ENCODE measurements around the gene EDEM2.
"Not testable (repeated sequence)": the region's sequence is repeated elsewhere in the genome, so short reads cannot be mapped to it uniquely, and the experiment has no call there.

EDEM2 gene

DNA sequence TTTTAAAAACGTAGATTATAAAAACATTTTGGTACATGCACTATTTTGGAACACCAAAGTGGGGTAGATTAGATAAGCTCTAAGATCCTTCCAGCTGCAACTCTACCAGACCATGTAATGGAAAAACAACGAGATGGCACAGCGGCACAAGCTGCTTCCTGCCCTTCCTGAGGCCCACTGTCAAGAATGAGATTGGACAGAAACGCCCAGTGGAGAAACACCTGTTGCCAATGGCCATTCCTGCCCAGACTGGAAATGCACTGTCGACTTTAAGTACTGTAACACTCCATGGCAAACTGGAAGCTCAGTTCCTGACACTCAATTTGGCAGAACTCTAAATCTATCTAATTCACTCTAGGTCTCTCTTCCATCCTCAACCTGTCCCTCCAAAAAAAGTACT, 21.4 kb downstream of the EDEM2 start:
- no peak for DNase-seq

DNA sequence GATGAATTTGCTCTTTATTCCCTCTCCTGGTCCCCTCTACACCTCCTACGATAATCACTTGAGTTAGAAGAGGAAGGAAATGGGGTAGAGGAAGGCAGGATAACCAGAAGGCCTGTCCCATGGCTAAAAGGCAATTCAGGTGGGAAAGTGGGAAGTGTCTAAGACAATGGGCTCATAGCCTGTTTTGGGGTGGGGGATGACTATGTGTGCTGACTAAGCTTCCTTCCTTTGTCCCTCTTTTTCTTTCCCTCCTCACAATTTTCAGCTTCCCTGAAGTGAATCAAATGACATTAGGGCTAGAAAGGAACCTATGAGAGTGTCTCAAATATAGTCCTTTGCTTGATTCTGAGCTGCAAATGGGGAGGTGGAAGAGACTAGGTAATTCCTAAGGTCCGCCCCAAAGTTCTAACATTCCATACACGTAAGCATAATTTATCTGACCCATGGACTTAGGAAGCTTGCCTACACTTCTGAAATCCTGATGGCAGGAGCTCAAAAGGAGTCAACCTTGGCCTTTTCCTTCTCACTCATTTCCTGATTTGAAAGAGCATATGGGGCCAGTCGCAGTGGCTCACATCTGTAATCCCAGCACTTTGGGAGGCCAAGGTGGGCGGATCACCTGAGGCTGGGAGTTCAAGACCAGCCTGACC, 24.3 kb downstream of the EDEM2 start:
- DNase-seq: no peak

- no peak for DNase-seq
Measured at GRCh38 chr20:35121186-35121585, 25.9 kb downstream of the EDEM2 start.

- DNase-seq: peak; percentile 55
Measured at GRCh38 chr20:35120012-35120701, 27.0 kb downstream of the EDEM2 start.

- no peak for DNase-seq
Measured at GRCh38 chr20:35117629-35118028, 29.5 kb downstream of the EDEM2 start.

- DNase-seq: peak; percentile 17
Measured at GRCh38 chr20:35117196-35117595, 29.9 kb downstream of the EDEM2 start.

- DNase-seq: no peak
Measured at GRCh38 chr20:35116258-35116657, 30.9 kb downstream of the EDEM2 start.

- no peak for DNase-seq
Measured at GRCh38 chr20:35115606-35116005, 31.5 kb downstream of the EDEM2 start.

- DNase-seq: not testable (repeated sequence)
Measured at GRCh38 chr20:35112276-35112675, 34.9 kb downstream of the EDEM2 start.

- DNase-seq: peak; percentile 29
Measured at GRCh38 chr20:35111141-35111888, 35.8 kb downstream of the EDEM2 start.

DNA sequence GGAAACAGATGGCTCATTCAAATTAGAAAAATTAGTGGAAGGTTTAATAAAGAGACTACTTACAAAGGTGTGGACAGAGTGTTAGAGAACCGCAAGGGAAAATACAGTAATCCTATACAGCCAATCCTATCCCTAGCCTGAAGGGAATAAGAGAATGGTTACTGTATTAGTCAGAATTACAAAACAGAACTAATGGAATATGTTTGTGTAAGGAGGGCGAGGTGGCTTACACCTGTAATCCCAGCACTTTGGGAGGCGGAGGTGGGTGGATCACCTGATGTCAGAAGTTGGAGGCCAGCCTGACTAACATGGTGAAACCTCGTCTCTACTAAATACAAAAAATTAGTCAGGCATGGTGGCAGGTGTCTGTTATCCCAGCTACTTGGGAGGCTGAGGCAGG, 38.2 kb downstream of the EDEM2 start:
- no peak for DNase-seq

DNA sequence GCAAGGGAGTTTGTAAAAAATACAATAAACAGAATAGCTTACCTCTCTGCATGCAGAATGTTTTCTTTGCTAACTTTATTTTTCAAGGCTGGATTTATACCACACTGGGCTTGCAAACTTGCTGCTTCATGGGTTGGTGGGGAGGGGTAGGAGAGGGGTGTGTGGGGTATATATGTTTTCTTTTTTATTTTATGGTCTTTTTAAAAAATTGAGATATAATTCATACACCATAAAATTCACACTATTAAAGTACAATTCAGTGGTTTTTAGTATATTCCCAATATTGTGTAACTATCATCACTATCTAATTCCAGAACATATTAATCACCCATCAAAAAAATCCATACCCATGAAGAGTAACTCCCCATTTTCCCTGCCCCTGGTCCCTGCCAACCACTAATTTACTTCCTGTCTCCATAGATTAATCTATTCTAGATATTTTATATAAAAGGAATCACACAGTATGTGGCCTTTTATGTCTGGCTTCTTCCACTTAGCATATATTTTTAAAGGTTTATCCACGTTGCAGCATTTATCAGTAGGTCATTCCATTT, 40.2 kb downstream of the EDEM2 start:
- no peak for DNase-seq

DNA sequence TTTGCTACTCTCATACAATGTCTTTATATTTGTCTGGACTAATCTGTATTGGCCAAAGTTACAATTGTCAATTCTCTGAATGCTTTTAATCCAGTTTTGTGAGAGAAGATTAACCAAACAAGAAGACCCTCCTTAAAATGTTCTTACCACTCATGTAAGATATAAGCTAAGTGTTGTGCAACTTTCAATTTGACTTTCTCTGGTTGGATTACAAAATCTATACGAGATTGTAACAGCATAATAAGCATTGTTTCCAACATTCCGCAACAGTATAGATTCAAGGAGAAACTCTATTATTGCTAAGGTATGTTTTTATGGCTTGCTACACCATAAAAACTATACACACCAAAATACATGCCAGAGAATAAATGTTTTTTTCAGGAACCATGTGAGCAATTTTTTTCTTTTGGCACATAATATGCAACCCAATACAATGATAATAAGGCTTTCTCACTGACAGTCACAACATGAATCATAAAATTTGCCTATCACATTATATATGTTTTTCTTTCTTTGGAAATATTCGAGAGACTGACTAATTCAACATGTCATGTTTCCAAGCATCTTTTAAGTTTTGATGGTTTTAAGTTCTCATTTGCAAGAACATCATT, 42.3 kb downstream of the EDEM2 start:
- DNase-seq: no peak

GRCh38 chr20:35101620-35102019, 45.5 kb downstream of the EDEM2 start:
- no peak for DNase-seq

DNA sequence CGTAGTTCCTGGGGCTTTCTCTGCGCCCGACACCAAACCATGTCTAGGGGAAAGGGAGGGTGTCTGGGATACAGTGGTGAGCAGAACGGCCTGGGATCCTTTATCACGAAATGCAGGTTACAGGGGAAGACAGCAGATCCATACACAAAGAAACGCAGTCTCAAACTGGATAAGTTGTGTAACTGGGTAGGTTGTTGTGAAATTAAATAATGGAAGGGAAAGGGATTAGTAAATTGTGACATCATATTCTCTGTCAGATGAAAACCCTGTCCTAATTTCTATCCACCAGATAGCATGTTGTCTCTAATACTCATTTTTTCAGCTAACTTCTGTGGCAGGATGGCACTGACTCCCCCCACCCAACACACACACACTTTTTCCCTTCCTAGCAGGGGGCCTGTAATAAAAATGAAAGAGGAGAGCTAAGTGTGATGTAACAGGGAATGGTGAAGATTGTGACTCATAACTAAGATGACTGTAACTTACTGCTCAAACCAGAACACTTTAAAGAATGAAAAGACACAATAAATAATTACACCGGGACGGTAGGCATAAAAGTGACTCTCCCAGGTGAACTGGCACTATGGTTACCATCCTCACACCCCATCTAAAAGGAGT, 53.8 kb downstream of the EDEM2 start:
- peak; percentile 75 for DNase-seq

DNA sequence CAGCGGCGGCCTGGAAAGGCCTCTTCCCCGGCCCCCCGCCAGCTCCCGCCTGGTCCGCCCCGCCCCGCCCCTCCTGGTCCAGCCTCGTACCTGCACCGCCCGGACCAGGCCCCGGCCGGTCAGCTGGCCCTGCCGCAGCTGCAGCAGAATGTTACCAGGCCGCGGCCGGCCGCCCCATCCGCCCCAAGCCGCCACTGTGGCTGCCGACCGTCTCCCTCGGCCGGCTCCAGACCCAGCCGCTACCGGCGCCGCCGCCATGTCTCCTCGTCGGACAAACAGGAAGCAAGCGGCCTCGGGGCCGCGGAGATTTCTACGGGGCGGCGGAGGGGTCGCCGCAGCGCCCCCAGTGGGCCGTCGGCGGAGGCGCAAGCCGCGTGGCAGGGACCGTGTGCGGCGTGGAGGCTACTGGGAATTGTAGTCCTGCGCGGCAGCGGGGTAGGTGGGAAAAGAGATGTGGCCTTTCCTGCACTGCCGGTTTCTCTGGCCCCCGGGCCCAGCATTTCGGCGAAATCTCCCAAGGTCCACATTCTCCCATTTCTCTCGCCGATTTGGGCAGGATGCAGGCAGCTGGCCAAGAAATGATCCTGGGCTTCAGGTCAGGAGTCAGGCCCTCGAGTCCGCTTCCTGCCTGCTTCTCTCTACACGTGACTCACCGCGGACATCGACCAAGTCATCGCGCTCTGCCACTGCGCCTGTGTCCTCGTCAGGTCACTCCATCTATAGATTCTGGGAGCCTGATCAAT, 54.4 kb downstream of the EDEM2 start, which contains the start of gene TRPC4AP:
TSS of gene TRPC4AP (minus strand) at position 284 of the 743 bp plus-strand sequence. CDS start at position 258, 26 bp downstream.
- peak; percentile 93 for DNase-seq

DNA sequence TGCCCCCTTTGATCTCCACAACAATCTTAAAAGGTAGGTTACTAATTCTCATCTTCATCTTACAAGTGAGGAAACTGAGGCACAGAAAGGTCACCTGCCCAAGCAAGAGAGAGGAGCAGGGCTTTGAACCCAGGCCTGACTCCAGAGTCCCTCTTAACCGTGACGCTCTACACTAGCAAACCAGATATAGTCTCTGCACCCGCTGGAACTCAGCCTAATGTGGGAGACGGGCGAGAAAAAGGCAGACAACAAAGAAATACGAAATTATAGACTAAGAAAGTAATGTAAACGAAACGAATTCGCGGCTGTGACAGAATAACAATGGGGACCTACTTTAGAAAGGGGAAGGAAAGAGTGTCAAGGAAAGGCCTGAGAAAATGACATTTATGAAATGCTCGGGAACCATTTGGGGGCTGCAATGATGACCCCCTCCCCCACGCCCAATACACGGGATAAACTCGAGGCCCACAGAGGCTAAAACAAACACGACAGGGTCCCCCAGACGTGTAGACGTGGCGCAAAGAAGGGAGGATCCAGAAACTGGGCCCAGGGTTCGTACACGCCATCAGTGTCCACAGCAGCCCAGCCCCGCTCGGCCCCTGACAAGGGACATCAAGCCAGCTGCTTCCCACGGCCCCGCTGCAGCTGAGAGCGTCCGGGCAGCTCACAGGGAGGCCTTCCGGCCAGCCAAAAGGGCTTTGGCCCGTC, 55.2 kb downstream of the EDEM2 start:
- no peak for DNase-seq

- DNase-seq: no peak
Measured at GRCh38 chr20:35088231-35089145, 58.6 kb downstream of the EDEM2 start.

GRCh38 chr20:35087791-35088190, 59.3 kb downstream of the EDEM2 start:
- peak; percentile 21 for DNase-seq

GRCh38 chr20:35087355-35087754, 59.8 kb downstream of the EDEM2 start:
- DNase-seq: no peak
